Stimulated activated naive CD8-positive, alpha-beta T cell treated with anti-CD3 and anti-CD28 coated beads, Interleukin-15, Interleukin-2, amounts not matched to agents 100 U/mL and 50 U/mL, for 24 hours (primary cell): ENCODE measurements around the gene H6PD.

Experiments
- ATAC-seq: fragments of 150-1000 bp; cut with Tn5 transposase; one replicate; pipeline ENCODE4 v1.10.0; 2021
- DNase-seq: peaks from one replicate; pipeline ENCODE4 v3.0.0; 2021

Gene H6PD

GRCh38 chr1:9234223-9235095 lies at the start of gene H6PD:
Gene H6PD, plus strand, starts transcription at chr1:9234774. Its CDS starts 10,161 bp downstream, at chr1:9244935.
- ATAC-seq = peak; percentile 77
- peak; percentile 82 for DNase-seq

- ATAC-seq (no peak), DNase-seq (no peak)
These were observed 48.3 kb upstream of the H6PD start for GRCh38 chr1:9186082-9186859.

GRCh38 chr1:9187004-9187403 lies 47.6 kb upstream of the H6PD start:
- DNase-seq = no peak
- no peak for ATAC-seq

GRCh38 chr1:9190234-9190633 lies 44.3 kb upstream of the H6PD start:
- ATAC-seq (no peak), DNase-seq (no peak)

- DNase-seq (no peak), ATAC-seq (no peak)
These were observed 43.3 kb upstream of the H6PD start for GRCh38 chr1:9191231-9191630.

- DNase-seq (no peak), ATAC-seq (no peak)
These were observed 41.9 kb upstream of the H6PD start for GRCh38 chr1:9192578-9193232.

GRCh38 chr1:9193233-9193625 lies 41.3 kb upstream of the H6PD start:
- no peak for ATAC-seq

GRCh38 chr1:9194024-9194423 lies 40.5 kb upstream of the H6PD start:
- no peak for ATAC-seq
- no peak for DNase-seq

More at GRCh38 chr1:9193233-9193625, 41.3 kb upstream of the H6PD start:
- DNase-seq = no peak

GRCh38 chr1:9195651-9196050 lies 38.9 kb upstream of the H6PD start:
- DNase-seq = no peak
- no peak for ATAC-seq

- peak; percentile 80 for DNase-seq
- ATAC-seq = peak; percentile 48
These were observed 38.2 kb upstream of the H6PD start for GRCh38 chr1:9196129-9197040.

GRCh38 chr1:9197186-9198099 lies 37.1 kb upstream of the H6PD start:
- DNase-seq (no peak), ATAC-seq (no peak)

- ATAC-seq (peak; percentile 85), DNase-seq (peak; percentile 69)
These were observed 35.8 kb upstream of the H6PD start for GRCh38 chr1:9198538-9199361.

- ATAC-seq = no peak
- DNase-seq = no peak
These were observed 34.1 kb upstream of the H6PD start for GRCh38 chr1:9200441-9200840.

- ATAC-seq = no peak
- DNase-seq = no peak
These were observed 33.0 kb upstream of the H6PD start for GRCh38 chr1:9201401-9202239.

- DNase-seq (no peak), ATAC-seq (no peak)
These were observed 32.2 kb upstream of the H6PD start for GRCh38 chr1:9202240-9202870.

- ATAC-seq (peak; percentile 29), DNase-seq (peak; percentile 55)
These were observed 31.0 kb upstream of the H6PD start for GRCh38 chr1:9203511-9203982.

GRCh38 chr1:9204156-9204720 lies 30.3 kb upstream of the H6PD start:
- DNase-seq (no peak), ATAC-seq (no peak)

- DNase-seq = no peak
- peak; percentile 76 for ATAC-seq
These were observed 27.5 kb upstream of the H6PD start for GRCh38 chr1:9207086-9207485.
